Lung (tissue), 12 donors: ENCODE data around the gene NR2C2AP. TPM values are rescaled to one million over a fixed set of nuclear protein-coding genes. Genes with fewer than 3 reads are reported as not detected.

Source experiments
- ATAC-seq: fragments of 200-7000 bp; cut with Tn5 transposase; one replicate; pipeline ENCODE4 v1.9.1; 2020; ENCODE audit warnings: moderate number of reproducible peaks; ENCODE audit not compliant: insufficient read depth, low FRiP score
- DNase-seq, 3 donors: peaks; one replicate each; pipeline ENCODE4 v3.0.0-alpha.2; 2013 to 2017
- H3K27ac ChIP-seq, 2 donors: one replicate each; pipeline ENCODE4 v1.5.1; 2013; ENCODE audit warnings: mild to moderate bottlenecking in 2 of 2, moderate library complexity in 2 of 2, control low read depth in 1 of 2, inconsistent platforms in 1 of 2, low read depth in 1 of 2, low read length in 1 of 2
- H3K27me3 ChIP-seq, 3 donors: one replicate each; pipeline ENCODE4 v1.5.1; 2013; ENCODE audit warnings: low read length in 2 of 3; ENCODE audit not compliant: control insufficient read depth in 3 of 3, insufficient read depth in 3 of 3
- H3K36me3 ChIP-seq, 4 donors: one replicate each; pipeline ENCODE4 v1.5.1; 2013; ENCODE audit warnings: low read length in 4 of 4, mild to moderate bottlenecking in 1 of 4, moderate library complexity in 1 of 4; ENCODE audit not compliant: control insufficient read depth in 4 of 4, insufficient read depth in 4 of 4
- H3K4me1 ChIP-seq, 5 donors: one replicate each; pipeline ENCODE4 v1.5.1; 2013; ENCODE audit warnings: low read length in 5 of 5, mild to moderate bottlenecking in 2 of 5, moderate library complexity in 1 of 5; ENCODE audit not compliant: control insufficient read depth in 5 of 5, insufficient read depth in 5 of 5
- H3K4me3 ChIP-seq: one replicate; pipeline ENCODE4 v1.5.1; 2013; ENCODE audit warnings: mild to moderate bottlenecking, control low read depth, moderate library complexity
- H3K9ac ChIP-seq, 2 donors: one replicate each; pipeline ENCODE4 v1.5.1; 2013; ENCODE audit warnings: low read length in 2 of 2, control low read depth in 1 of 2; ENCODE audit not compliant: insufficient read depth in 1 of 2
- H3K9me3 ChIP-seq, 4 donors: one replicate each; pipeline ENCODE4 v1.5.1; 2013; ENCODE audit warnings: low read length in 3 of 4, mild to moderate bottlenecking in 1 of 4, moderate library complexity in 1 of 4; ENCODE audit not compliant: control insufficient read depth in 4 of 4, insufficient read depth in 3 of 4
- CTCF ChIP-seq: IDR thresholded peaks from 2 replicates; pipeline ENCODE4 v1.5.1; 2012; ENCODE audit warnings: mild to moderate bottlenecking; ENCODE audit errors: control extremely low read depth, extremely low read depth
- WGBS, 2 donors: extraction: QIAGEN DNeasy Blood & Tissue Kit; methylation state at CpG; one replicate each; pipeline ENCODE4 v1.1.7; 2013; 5-methylcytosine and 5-hydroxymethylcytosine counted together
- polyA plus RNA-seq, 2 donors: library from polyadenylated mRNA; stranded (reverse); fragments of 200-250 nt; gene quantifications; one replicate each; pipeline ENCODE4 v1.2.1, GENCODE V29; 2013
- total RNA-seq, 2 donors: library from RNA; depleted of rRNA in 1 of 2; stranded (reverse); fragments of >200 nt in 1 of 2; gene quantifications; one replicate each; pipeline ENCODE4 v1.2.1, GENCODE V29; 2014 to 2021
- donor health status: control.
- donor health status: control.
- donor health status: Bipolar disorder and iron deficiency.
- donor health status: healthy.
- donor health status: DM: yes; HTN: yes; CAD: no.

NR2C2AP gene
- total and polyA plus RNA-seq, 4 donors, result 4.6 to 26.7 (median 21.2) TPM

- H3K4me1 ChIP-seq, result peaks cover 0 to 7% (median 0%) of the 10 kb centered on the region in 5 donors
- no peak overlapping the region for H3K4me3 ChIP-seq
- DNase-seq (peak; percentile 53 to 66 (median 63)), ATAC-seq (peak; percentile 62)
- H3K27me3 ChIP-seq, result peaks cover 4 to 19% (median 12%) of the 10 kb centered on the region in 3 donors
- no peak overlapping the region for H3K9ac ChIP-seq
- H3K36me3 ChIP-seq, result no peaks in the 10 kb centered on the region
- H3K27ac ChIP-seq, result no peak overlapping the region
- 1 to 2% methylated on average over 52 to 59 of the region's 59 CpGs for WGBS, 2 donors
- H3K9me3 ChIP-seq, result no peaks in the 10 kb centered on the region
- peak; percentile 38 for TF ChIP-seq CTCF
Measured at GRCh38 chr19:19224852-19225494, 21.8 kb upstream of the NR2C2AP start.

- H3K27me3 ChIP-seq, result peaks cover 4 to 19% (median 12%) of the 10 kb centered on the region in 3 donors
- no peak overlapping the region for H3K4me3 ChIP-seq
- no peak for ATAC-seq
- 66 to 68% methylated on average over 17 of the region's 17 CpGs for WGBS, 2 donors
- H3K4me1 ChIP-seq, result peaks cover 0 to 7% (median 0%) of the 10 kb centered on the region in 5 donors
- no peak overlapping the region for H3K27ac ChIP-seq
- no peaks in the 10 kb centered on the region for H3K9me3 ChIP-seq
- no peak overlapping the region for H3K9ac ChIP-seq
- TF ChIP-seq CTCF, result no peak
- H3K36me3 ChIP-seq, result no peaks in the 10 kb centered on the region
- no peak for DNase-seq
Measured at GRCh38 chr19:19224150-19224851, 21.1 kb upstream of the NR2C2AP start.

- TF ChIP-seq CTCF, result no peak
- Histone ChIP-seq H3K27ac (no peak overlapping the region), H3K9ac (no peak overlapping the region), H3K4me3 (no peak overlapping the region), H3K4me1 (peaks cover 0 to 5% (median 0%) of the 10 kb centered on the region in 5 donors), H3K36me3 (no peaks in the 10 kb centered on the region), H3K9me3 (no peaks in the 10 kb centered on the region), H3K27me3 (peaks cover 4 to 19% (median 12%) of the 10 kb centered on the region in 3 donors)
- 72 to 80% methylated on average over 6 of the region's 6 CpGs for WGBS, 2 donors
- DNase-seq (no peak), ATAC-seq (no peak)
Measured at GRCh38 chr19:19223636-19224035, 20.4 kb upstream of the NR2C2AP start.
